SK-N-SH (cell line): ENCODE results near the gene PAN3. TPM values are rescaled to one million over a fixed set of nuclear protein-coding genes. Genes with fewer than 3 reads are reported as not detected.

ENCODE experiments used
- CTCF ChIA-PET: fragments of 300-600, 350-600 bp; formaldehyde crosslinking; extraction: SDS; loops from one replicate; lab custom pipeline; 2021; lab: Yijun Ruan, JAX
- POLR2A ChIA-PET: fragments of 350-600 bp; sonication (Branson Sonifier 250); formaldehyde crosslinking; extraction: SDS; loops from one replicate; lab custom pipeline; 2020; ENCODE audit warnings: antibody characterized with exemption, inconsistent platforms; lab: Yijun Ruan, JAX
- DNase-seq: peaks from one replicate; pipeline ENCODE4 v3.0.0; 2012
- H2AFZ ChIP-seq: fragments of 200-600 bp; sonication (generic); 2 replicates; pipeline ENCODE4 v1.8.1; 2016; ENCODE audit warnings: antibody characterized with exemption, mild to moderate bottlenecking, low read depth
- H3F3A ChIP-seq: fragments of 200-600 bp; sonication (generic); replicated peaks from 2 replicates; pipeline ENCODE3; 2016; ENCODE audit warnings: antibody characterized with exemption, mild to moderate bottlenecking; ENCODE audit not compliant: insufficient read depth
- H3K27ac ChIP-seq, 2 experiments: fragments of 200-500 bp in 1 of 2; fragments of 200-600 bp in 1 of 2; sonication (Bioruptor generic) in 1 of 2; sonication (generic), shearing (Covaris generic) in 1 of 2; 2 replicates each; pipeline versions ENCODE4 v1.5.1 to v1.6.1; 2014 to 2016; ENCODE audit warnings: low read depth in 2 of 2, inconsistent platforms in 1 of 2, low read length in 1 of 2, mild to moderate bottlenecking in 1 of 2, mixed read lengths in 1 of 2
- H3K27me3 ChIP-seq: fragments of 200-600 bp; sonication (generic), shearing (Covaris generic); 2 replicates; pipeline ENCODE4 v1.6.1; 2016; ENCODE audit warnings: mixed run types; ENCODE audit not compliant: insufficient read depth
- H3K36me3 ChIP-seq, 2 experiments: fragments of 200-500 bp in 1 of 2; fragments of 200-600 bp in 1 of 2; sonication (Bioruptor generic) in 1 of 2; sonication (generic) in 1 of 2; replicated peaks in 1 of 2; 2 replicates each; pipeline versions ENCODE3 to v1.5.1; 2014 to 2016; ENCODE audit warnings: low read length in 1 of 2, mild to moderate bottlenecking in 1 of 2; ENCODE audit not compliant: insufficient read depth in 2 of 2, control insufficient read depth in 1 of 2
- H3K4me1 ChIP-seq, 2 experiments: fragments of 200-500 bp in 1 of 2; fragments of 200-600 bp in 1 of 2; sonication (Bioruptor generic) in 1 of 2; sonication (generic), shearing (Covaris generic) in 1 of 2; 2 replicates each; pipeline versions ENCODE4 v1.5.1 to v1.6.1; 2014 to 2016; ENCODE audit warnings: low read depth in 1 of 2, low read length in 1 of 2, mixed run types in 1 of 2; ENCODE audit not compliant: insufficient read depth in 2 of 2, control insufficient read depth in 1 of 2
- H3K4me2 ChIP-seq: fragments of 200-600 bp; sonication (generic), shearing (Covaris generic); 2 replicates; pipeline ENCODE4 v1.6.1; 2017; ENCODE audit warnings: mixed run types
- H3K4me3 ChIP-seq, 2 experiments: fragments of 200-500 bp in 1 of 2; fragments of 200-600 bp in 1 of 2; sonication (Bioruptor generic) in 1 of 2; sonication (generic), shearing (Covaris generic) in 1 of 2; 2 replicates each; pipeline versions ENCODE4 v1.5.1 to v1.8.1; 2014 to 2016; ENCODE audit warnings: low read depth in 2 of 2, inconsistent platforms in 1 of 2, low read length in 1 of 2, mild to moderate bottlenecking in 1 of 2, mixed read lengths in 1 of 2, moderate library complexity in 1 of 2
- H3K79me2 ChIP-seq: fragments of 200-600 bp; sonication (generic); 2 replicates; pipeline ENCODE4 v1.8.1; 2017; ENCODE audit warnings: mild to moderate bottlenecking; ENCODE audit not compliant: insufficient read depth
- H3K9ac ChIP-seq: fragments of 200-600 bp; sonication (generic); 2 replicates; pipeline ENCODE4 v1.6.1; 2017; ENCODE audit warnings: mixed run types
- H3K9me2 ChIP-seq: fragments of 200-600 bp; sonication (generic); 2 replicates; pipeline ENCODE4 v1.6.1; 2017; ENCODE audit warnings: mixed run types
- H3K9me3 ChIP-seq: fragments of 200-600 bp; sonication (generic); 2 replicates; pipeline ENCODE4 v1.6.1; 2017; ENCODE audit warnings: mixed run types, mild to moderate bottlenecking, moderate library complexity
- H4K20me1 ChIP-seq: fragments of 200-600 bp; sonication (generic); 2 replicates; pipeline ENCODE4 v1.6.1; 2017; ENCODE audit warnings: mild to moderate bottlenecking, mixed run types; ENCODE audit not compliant: insufficient read depth
- CTCF ChIP-seq: fragments of 200-600 bp; sonication (generic); IDR thresholded peaks from 2 replicates; pipeline ENCODE4 v1.6.1; 2017; ENCODE audit warnings: antibody characterized with exemption, mild to moderate bottlenecking, moderate library complexity
- ELF1 ChIP-seq: IDR thresholded peaks from 2 replicates; pipeline ENCODE4 v1.4.0; 2012
- EP300 ChIP-seq, 2 experiments: IDR thresholded peaks; 2 replicates each; pipeline versions ENCODE4 v1.4.0 to v1.6.1; 2012; ENCODE audit warnings: borderline replicate concordance in 1 of 2, low read depth in 1 of 2, low read length in 1 of 2
- FOSL2 ChIP-seq: IDR thresholded peaks from 2 replicates; pipeline ENCODE4 v1.4.0; 2012; ENCODE audit warnings: low read depth, mild to moderate bottlenecking, moderate library complexity, borderline replicate concordance
- FOXJ3 ChIP-seq: sonication (generic); formaldehyde crosslinking; IDR thresholded peaks from 2 replicates; pipeline ENCODE4 v1.5.1; 2020; ENCODE audit warnings: mild to moderate bottlenecking, missing genetic modification reagents
- IRF3 ChIP-seq: fragments of 150-350 bp; IDR thresholded peaks from 2 replicates; pipeline ENCODE4 v1.6.1; 2016; ENCODE audit warnings: mild to moderate bottlenecking, low read depth, low read length
- MEF2A ChIP-seq: IDR thresholded peaks from 2 replicates; pipeline ENCODE4 v1.4.0; 2012; ENCODE audit warnings: low read depth, borderline replicate concordance
- NFIC ChIP-seq: IDR thresholded peaks from 2 replicates; pipeline ENCODE4 v1.4.0; 2012; ENCODE audit warnings: borderline replicate concordance
- NRF1 ChIP-seq: IDR thresholded peaks from 2 replicates; pipeline ENCODE4 v1.6.1; 2012; ENCODE audit warnings: low read depth, mild to moderate bottlenecking, low read length
- POLR2AphosphoS5 ChIP-seq: IDR thresholded peaks from 2 replicates; pipeline ENCODE4 v1.6.1; 2012; ENCODE audit warnings: low read depth, low read length
- RAD21 ChIP-seq: IDR thresholded peaks from 2 replicates; pipeline ENCODE4 v1.6.1; 2012; ENCODE audit warnings: mild to moderate bottlenecking, low read length
- RCOR1 ChIP-seq: fragments of 150-350 bp; IDR thresholded peaks from 2 replicates; pipeline ENCODE4 v1.6.1; 2017; ENCODE audit warnings: antibody characterized with exemption, low read length
- RFX5 ChIP-seq: IDR thresholded peaks from 2 replicates; pipeline ENCODE4 v1.6.1; 2012; ENCODE audit warnings: mild to moderate bottlenecking, improper control_type of control experiment, low read length
- RXRA ChIP-seq: IDR thresholded peaks from 2 replicates; pipeline ENCODE4 v1.4.0; 2012; ENCODE audit warnings: low read depth, mild to moderate bottlenecking, borderline replicate concordance
- SMC3 ChIP-seq: IDR thresholded peaks from 2 replicates; pipeline ENCODE4 v1.6.1; 2012; ENCODE audit warnings: low read depth, low read length, improper control_type of control experiment
- TAF1 ChIP-seq: IDR thresholded peaks from 2 replicates; pipeline ENCODE4 v1.6.1; 2012; ENCODE audit warnings: low read depth, mild to moderate bottlenecking, low read length, moderate library complexity, borderline replicate concordance
- TCF12 ChIP-seq: IDR thresholded peaks from 2 replicates; pipeline ENCODE4 v1.4.0; 2012
- TEAD4 ChIP-seq: IDR thresholded peaks from 2 replicates; pipeline ENCODE4 v1.4.0; 2012; ENCODE audit warnings: mild to moderate bottlenecking, borderline replicate concordance; ENCODE audit not compliant: insufficient read depth
- USF1 ChIP-seq: IDR thresholded peaks from 2 replicates; pipeline ENCODE4 v1.4.0; 2012; ENCODE audit warnings: low read depth, borderline replicate concordance
- USF2 ChIP-seq: fragments of 150-350 bp; IDR thresholded peaks from 2 replicates; pipeline ENCODE4 v1.6.1; 2017; ENCODE audit warnings: antibody characterized with exemption, low read length, low read depth, borderline replicate concordance
- WGBS: methylation state at CpG from one replicate; pipeline ENCODE4 v1.1.6; 2017; ENCODE audit warnings: low lambda C conversion rate; 5-methylcytosine and 5-hydroxymethylcytosine counted together
- polyA plus RNA-seq, 3 experiments: library from polyadenylated mRNA; depleted of rRNA; stranded (reverse); fragments of >200 nt; gene quantifications; 2 replicates each; pipeline ENCODE4 v1.2.3, GENCODE V29; 2012

Gene PAN3
- polyA plus RNA-seq, 1 of the 3 experiments (the other 2 are of a cell fraction), result 6.4 TPM

- TF ChIP-seq RAD21, result no peak
- TF ChIP-seq TEAD4, result no peak
- no peak for TF ChIP-seq FOSL2
- no peak for TF ChIP-seq MEF2A
- TF ChIP-seq RFX5, result no peak
- no peak for TF ChIP-seq CTCF
- TF ChIP-seq IRF3, result no peak
- TF ChIP-seq USF2, result no peak
- no peak for TF ChIP-seq NRF1
- no peak for TF ChIP-seq RXRA
- TF ChIP-seq EP300 (IDR thresholded peaks at IDR 0.05; ENCODE audit: borderline replicate concordance in 1 of 2, low read depth in 1 of 2, low read length in 1 of 2), result no peak
- TF ChIP-seq TCF12, result no peak
- TF ChIP-seq ELF1, result no peak
- no peak for TF ChIP-seq POLR2AphosphoS5
- no peak for TF ChIP-seq USF1
- no peak for TF ChIP-seq NFIC
- no peak for TF ChIP-seq SMC3
- TF ChIP-seq FOXJ3 (CRISPR knock-in tag), result no peak
- TF ChIP-seq RCOR1, result no peak
- TF ChIP-seq TAF1, result no peak
- TF ChIP-seq, all 33 proteins: peak for 0
- Histone ChIP-seq H3K9me3 (no peaks in the 10 kb centered on the region), H3K4me2 (no peak overlapping the region), H3K4me1 (peaks cover 10 to 11% of the 10 kb centered on the region in 2 experiments; a peak in 3 of 4 replicates), H3K4me3 (no peak overlapping the region), H4K20me1 (no peaks in the 10 kb centered on the region), H3K36me3 (no peaks in the 10 kb centered on the region), H3K27ac (no peak overlapping the region), H3K9me2 (no peaks in the 10 kb centered on the region), H3F3A (no peaks in the 10 kb centered on the region), H2AFZ (no peak overlapping the region), H3K27me3 (no peaks in the 10 kb centered on the region), H3K9ac (no peak overlapping the region), H3K79me2 (no peaks in the 10 kb centered on the region)
- DNase-seq, result no peak
- ChIA-PET CTCF (no interaction called here), POLR2A (no interaction called here)
- 79% methylated on average over 6 of the region's 6 CpGs for WGBS
These were observed 181.9 kb downstream of the PAN3 start for GRCh38 chr13:28320209-28320608.
